ENCODE results near the gene KRAS.

Gene KRAS

GRCh38 chr12:25254271-25254880, 3.6 kb upstream of the KRAS start:
- no peak for DNase-seq

- no peak for DNase-seq
Measured at GRCh38 chr12:25253371-25254068, 2.8 kb upstream of the KRAS start.

- DNase-seq: no peak
Measured at GRCh38 chr12:25252946-25253345, 2.2 kb upstream of the KRAS start.

DNA sequence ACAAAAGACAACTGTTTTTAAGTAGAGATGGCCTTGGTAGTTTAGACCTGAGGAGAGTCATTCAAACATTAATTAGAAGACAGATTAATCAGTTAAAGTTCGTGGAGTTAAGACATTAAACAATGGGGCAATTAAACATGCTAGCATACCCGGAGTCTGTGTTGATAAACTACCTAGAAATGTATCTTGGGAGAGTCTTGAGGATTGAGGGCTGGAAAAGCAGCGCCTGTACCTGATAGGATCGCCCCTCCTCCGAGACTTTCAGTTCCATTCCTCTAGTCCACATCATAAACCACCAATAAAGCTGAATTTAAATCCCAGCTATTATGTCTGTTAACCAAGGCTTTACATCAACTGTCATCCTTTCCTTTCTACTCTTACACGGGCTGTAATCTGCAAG, 1.0 kb upstream of the KRAS start:
- DNase-seq: no peak

- DNase-seq: peak; percentile 35 to 46
Measured at GRCh38 chr12:25249931-25250738, 594 bp downstream of the KRAS start.

- DNase-seq: no peak
Measured at GRCh38 chr12:25248732-25249131, 2.0 kb downstream of the KRAS start.

DNA sequence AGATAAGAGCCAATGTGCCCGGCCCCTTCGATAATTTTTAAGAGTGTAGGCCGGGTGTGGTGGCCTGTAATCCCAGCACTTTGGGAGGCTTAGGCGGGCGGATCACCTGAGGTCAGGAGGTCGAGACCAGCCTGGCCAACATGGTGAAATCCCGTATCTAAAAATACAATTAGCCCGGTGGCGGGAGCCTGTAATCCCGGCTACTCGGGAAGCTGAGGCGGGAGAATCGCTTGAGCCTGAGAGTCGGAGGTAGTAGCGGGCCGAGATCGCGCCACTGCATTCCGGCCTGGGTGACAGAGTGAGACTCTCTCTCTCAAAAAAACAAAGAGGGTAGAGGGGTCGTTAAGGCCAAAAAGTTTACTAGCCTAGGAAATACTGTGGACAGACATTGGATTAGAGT, 2.6 kb downstream of the KRAS start:
- no peak for DNase-seq

DNA sequence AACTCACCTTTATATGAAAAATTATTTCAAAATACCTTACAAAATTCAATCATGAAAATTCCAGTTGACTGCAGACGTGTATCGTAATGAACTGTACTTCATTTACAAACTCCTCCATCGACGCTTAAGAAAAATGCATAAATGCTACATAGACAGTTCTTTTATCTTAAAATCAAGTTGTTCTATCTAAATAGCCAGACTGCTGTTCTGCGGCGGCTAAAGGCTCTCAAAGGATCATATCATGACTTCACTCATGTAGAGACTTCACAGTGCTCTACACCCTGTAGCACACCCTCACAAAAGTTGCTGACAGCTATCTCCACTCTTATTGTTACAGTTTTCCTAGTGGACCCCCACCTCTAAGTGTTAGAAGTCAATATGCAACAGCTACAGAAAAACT, 5.2 kb downstream of the KRAS start:
- no peak for DNase-seq

GRCh38 chr12:25243680-25243990, 7.1 kb downstream of the KRAS start:
- DNase-seq: no peak

GRCh38 chr12:25242981-25243679, 7.6 kb downstream of the KRAS start:
- DNase-seq: no peak

GRCh38 chr12:25241167-25242020, 9.3 kb downstream of the KRAS start:
- DNase-seq: peak; percentile 37 to 78

- no peak for DNase-seq
Measured at GRCh38 chr12:25236626-25237025, 14.1 kb downstream of the KRAS start.

- no peak for DNase-seq
Measured at GRCh38 chr12:25236190-25236589, 14.5 kb downstream of the KRAS start.

DNA sequence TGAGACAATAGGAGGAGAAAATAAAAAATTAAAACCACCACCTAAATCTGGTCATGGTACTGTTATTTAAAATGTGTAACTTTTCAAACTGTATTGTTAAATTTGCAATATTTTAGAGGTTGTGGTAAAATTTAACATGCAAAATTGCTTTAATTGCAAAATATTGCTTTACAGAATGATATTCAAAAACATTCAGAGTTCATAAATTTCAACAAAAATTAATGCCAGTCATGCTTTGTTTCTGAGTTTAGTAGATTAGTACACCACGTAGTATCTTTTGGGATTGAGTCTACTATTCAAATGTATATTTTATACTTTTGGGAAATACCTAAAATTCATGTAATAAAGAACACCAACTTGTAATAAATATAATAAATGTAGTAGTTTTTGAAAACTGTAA, 37.4 kb downstream of the KRAS start:
- no peak for DNase-seq

- no peak for DNase-seq
Measured at GRCh38 chr12:25208554-25208953, 42.2 kb downstream of the KRAS start.

DNA sequence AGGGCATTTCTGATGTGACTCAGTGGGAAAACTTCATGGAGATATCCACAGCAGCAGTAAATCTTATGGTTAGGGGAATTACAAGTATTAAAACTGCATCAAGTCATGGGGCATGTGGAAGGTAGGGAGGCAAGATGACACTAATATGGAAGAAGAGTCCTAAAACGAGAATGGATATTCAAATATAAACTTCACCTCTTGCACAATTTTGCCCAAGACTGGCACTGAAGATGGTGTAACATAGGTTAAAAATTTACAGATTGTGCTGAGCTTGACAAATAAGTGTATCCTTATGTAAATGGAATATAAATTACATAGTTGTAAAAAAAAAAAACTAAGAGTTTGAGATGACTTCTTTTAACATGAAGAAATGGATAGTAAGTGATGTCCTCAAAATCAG, 42.9 kb downstream of the KRAS start:
- DNase-seq: no peak

DNA sequence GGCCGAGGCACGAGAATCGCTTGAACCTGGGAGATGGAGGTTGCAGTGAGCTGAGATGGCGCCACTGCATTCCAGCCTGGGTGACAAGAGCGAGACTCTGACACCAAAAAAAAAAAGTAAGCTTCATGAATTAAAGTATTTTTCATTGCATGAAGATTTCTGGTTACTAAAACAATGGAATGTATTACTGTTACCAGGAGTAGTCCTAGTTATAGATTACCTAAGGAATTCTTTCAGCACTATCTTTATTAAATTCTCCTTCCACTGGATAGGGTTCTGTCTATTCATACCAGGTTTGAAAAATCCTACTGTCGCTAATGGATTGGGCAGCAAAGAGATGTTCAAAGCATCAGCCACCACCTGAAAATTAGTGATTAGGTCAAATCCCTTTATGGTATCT, 43.3 kb downstream of the KRAS start:
- DNase-seq: no peak

GRCh38 chr12:25202137-25202536, 48.6 kb downstream of the KRAS start:
- no peak for DNase-seq

GRCh38 chr12:25200703-25201102, 50.0 kb downstream of the KRAS start:
- DNase-seq: no peak

- DNase-seq: peak in 1 of 2 donors; percentile 22
Measured at GRCh38 chr12:25197608-25198007, 53.1 kb downstream of the KRAS start.

DNA sequence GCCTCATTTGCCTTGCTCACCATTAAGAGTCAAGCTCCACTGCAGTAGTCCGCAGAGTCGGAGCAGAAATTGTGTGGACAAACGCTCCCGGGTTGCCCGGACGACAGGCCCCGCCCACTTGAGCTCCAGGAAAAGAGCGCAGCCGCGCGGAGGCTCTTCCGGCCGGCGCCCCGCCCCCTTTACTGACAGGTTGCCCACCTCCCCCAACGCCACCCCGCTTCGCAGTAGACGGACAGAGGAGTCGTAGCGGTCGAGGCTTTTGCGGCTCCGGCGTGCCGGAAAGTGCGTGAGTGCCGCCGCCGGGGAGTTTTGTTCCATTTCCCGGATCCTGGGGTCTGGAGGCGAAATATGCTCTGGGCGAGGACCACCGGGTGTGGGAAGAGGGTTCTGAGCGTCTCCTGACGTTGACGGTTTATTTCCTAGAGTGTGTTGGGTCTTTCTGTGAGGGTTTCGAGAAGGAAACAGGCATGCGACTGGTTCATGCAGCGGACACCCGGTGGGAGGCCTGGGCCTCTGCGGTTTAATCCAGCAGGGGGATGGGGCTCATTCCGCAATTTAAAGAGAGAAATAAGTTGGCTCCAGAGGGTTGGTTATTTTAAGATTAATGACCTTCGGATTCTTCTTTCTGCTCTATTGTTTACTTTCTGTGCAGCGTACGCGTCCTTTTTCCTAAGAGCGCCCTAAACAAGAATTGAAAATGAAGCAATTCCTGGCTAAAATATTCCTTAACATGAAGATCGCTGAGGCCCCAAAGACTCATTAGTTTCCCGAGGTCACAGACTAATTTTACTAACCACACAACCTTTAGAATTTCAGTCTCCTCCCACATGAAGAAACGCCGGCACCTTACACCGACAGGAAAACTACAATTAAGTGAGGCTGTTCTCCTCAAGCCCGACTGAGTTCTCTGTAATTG, 55.4 kb downstream of the KRAS start, which contains the start of the genes DNAI7 and ETFRF1:
TSS of gene DNAI7 (minus strand) at position 105 of the 916 bp plus-strand sequence. CDS start at position 23, 82 bp downstream.
TSS of gene ETFRF1 (plus strand) at position 182 of the 916 bp plus-strand sequence. CDS start 8,720 bp downstream, outside the sequence.
- DNase-seq: peak; percentile 88 to 94

All from inflammatory macrophage treated with lipopolysaccharide for 1 hour (primary cell).